ENCODE measurements around the gene MRPL3. TPM values are rescaled to one million over a fixed set of nuclear protein-coding genes. Genes with fewer than 3 reads are reported as not detected.
"Not testable (repeated sequence)": the region's sequence is repeated elsewhere in the genome, so short reads cannot be mapped to it uniquely, and the experiment has no call there.

Gene MRPL3
- total RNA-seq, 1 experiment from 2014 or later = 162 TPM

GRCh38 chr3:131491775-131492174, 11.0 kb downstream of the MRPL3 start (continued):
- TF ChIP-seq, protein P1, sequence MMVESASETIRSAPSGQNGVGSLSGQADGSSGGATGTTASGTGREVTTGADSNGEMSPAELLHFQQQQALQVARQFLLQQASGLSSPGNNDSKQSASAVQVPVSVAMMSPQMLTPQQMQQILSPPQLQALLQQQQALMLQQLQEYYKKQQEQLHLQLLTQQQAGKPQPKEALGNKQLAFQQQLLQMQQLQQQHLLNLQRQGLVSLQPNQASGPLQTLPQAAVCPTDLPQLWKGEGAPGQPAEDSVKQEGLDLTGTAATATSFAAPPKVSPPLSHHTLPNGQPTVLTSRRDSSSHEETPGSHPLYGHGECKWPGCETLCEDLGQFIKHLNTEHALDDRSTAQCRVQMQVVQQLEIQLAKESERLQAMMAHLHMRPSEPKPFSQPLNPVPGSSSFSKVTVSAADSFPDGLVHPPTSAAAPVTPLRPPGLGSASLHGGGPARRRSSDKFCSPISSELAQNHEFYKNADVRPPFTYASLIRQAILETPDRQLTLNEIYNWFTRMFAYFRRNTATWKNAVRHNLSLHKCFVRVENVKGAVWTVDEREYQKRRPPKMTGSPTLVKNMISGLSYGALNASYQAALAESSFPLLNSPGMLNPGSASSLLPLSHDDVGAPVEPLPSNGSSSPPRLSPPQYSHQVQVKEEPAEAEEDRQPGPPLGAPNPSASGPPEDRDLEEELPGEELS (CRISPR knock-in tag; IDR thresholded peaks at IDR 0.05) = no peak
- no peak for TF ChIP-seq ZNF219 (CRISPR knock-in tag; IDR thresholded peaks at IDR 0.05; ENCODE audit: borderline replicate concordance)

- POLR2A ChIA-PET = no interaction called here
- ATAC-seq (no peak), DNase-seq (ENCODE audit: low spot score) (no peak)
- CTCF ChIA-PET = interaction anchor here (1.1 kb wide), 1 partner anchor 36 kb away, joined by 3 read pairs; no protein-coding TSS in a partner anchor
- Mint-ChIP-seq H3K4me1 (no peaks in the 10 kb centered on the region), H3K4me3 (no peak overlapping the region), H3K36me3 (peaks cover 32% of the 10 kb centered on the region), H3K27ac (no peak overlapping the region), H3K9me3 (no peaks in the 10 kb centered on the region), H3K27me3 (ENCODE audit: low read depth) (no peaks in the 10 kb centered on the region)
- TF ChIP-seq AR (CRISPR knock-in tag; IDR thresholded peaks at IDR 0.05) (no peak), E2F5 (CRISPR knock-in tag; IDR thresholded peaks at IDR 0.05) (no peak), MYBL2 (CRISPR knock-in tag; IDR thresholded peaks at IDR 0.05) (no peak), ARID4B (CRISPR knock-in tag; IDR thresholded peaks at IDR 0.05; ENCODE audit: borderline replicate concordance) (no peak), JAZF1 (CRISPR knock-in tag; IDR thresholded peaks at IDR 0.05) (no peak)
- TF ChIP-seq, protein P2, sequence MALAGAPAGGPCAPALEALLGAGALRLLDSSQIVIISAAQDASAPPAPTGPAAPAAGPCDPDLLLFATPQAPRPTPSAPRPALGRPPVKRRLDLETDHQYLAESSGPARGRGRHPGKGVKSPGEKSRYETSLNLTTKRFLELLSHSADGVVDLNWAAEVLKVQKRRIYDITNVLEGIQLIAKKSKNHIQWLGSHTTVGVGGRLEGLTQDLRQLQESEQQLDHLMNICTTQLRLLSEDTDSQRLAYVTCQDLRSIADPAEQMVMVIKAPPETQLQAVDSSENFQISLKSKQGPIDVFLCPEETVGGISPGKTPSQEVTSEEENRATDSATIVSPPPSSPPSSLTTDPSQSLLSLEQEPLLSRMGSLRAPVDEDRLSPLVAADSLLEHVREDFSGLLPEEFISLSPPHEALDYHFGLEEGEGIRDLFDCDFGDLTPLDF (CRISPR knock-in tag; IDR thresholded peaks at IDR 0.05) = no peak
These were observed 11.7 kb downstream of the MRPL3 start for GRCh38 chr3:131491084-131491483.

GRCh38 chr3:131486545-131486944, 16.2 kb downstream of the MRPL3 start:
- H3K4me3 Mint-ChIP-seq; H3K27me3 Mint-ChIP-seq (ENCODE audit: low read depth); CTCF ChIA-PET; H3K4me1 Mint-ChIP-seq; H3K27ac Mint-ChIP-seq; H3K9me3 Mint-ChIP-seq; ATAC-seq; DNase-seq (ENCODE audit: low spot score); POLR2A ChIA-PET: not testable (repeated sequence)
- peaks cover 26% of the 10 kb centered on the region for H3K36me3 Mint-ChIP-seq

- Mint-ChIP-seq H3K36me3 (peaks cover 27% of the 10 kb centered on the region), H3K4me3 (no peak overlapping the region)
- POLR2A ChIA-PET = no interaction called here
- TF ChIP-seq SOX15 (CRISPR knock-in tag; IDR thresholded peaks at IDR 0.05) (no peak), ZNF396 (CRISPR knock-in tag; IDR thresholded peaks at IDR 0.05; ENCODE audit: borderline replicate concordance) (no peak), KAT7 (CRISPR knock-in tag; IDR thresholded peaks at IDR 0.05; ENCODE audit: borderline replicate concordance) (no peak), IRF2 (CRISPR knock-in tag; IDR thresholded peaks at IDR 0.05; ENCODE audit: borderline replicate concordance, low read depth) (no peak), ZNF263 (CRISPR knock-in tag; IDR thresholded peaks at IDR 0.05; ENCODE audit: low read depth) (no peak), RORB (CRISPR knock-in tag; IDR thresholded peaks at IDR 0.05) (no peak), USF2 (CRISPR knock-in tag; IDR thresholded peaks at IDR 0.05) (no peak)
- TF ChIP-seq, protein P3, sequence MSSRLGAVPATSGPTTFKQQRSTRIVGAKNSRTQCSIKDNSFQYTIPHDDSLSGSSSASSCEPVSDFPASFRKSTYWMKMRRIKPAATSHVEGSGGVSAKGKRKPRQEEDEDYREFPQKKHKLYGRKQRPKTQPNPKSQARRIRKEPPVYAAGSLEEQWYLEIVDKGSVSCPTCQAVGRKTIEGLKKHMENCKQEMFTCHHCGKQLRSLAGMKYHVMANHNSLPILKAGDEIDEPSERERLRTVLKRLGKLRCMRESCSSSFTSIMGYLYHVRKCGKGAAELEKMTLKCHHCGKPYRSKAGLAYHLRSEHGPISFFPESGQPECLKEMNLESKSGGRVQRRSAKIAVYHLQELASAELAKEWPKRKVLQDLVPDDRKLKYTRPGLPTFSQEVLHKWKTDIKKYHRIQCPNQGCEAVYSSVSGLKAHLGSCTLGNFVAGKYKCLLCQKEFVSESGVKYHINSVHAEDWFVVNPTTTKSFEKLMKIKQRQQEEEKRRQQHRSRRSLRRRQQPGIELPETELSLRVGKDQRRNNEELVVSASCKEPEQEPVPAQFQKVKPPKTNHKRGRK (CRISPR knock-in tag; IDR thresholded peaks at IDR 0.05; ENCODE audit: borderline replicate concordance) = no peak
These were observed 17.7 kb downstream of the MRPL3 start for GRCh38 chr3:131485119-131485518.

More at GRCh38 chr3:131485119-131485518, 17.7 kb downstream of the MRPL3 start:
- no peak overlapping the region for H3K27ac Mint-ChIP-seq
- CTCF ChIA-PET = no interaction called here
- no peaks in the 10 kb centered on the region for H3K27me3 Mint-ChIP-seq (ENCODE audit: low read depth)
- no peak for DNase-seq (ENCODE audit: low spot score)
- no peak for ATAC-seq
- no peaks in the 10 kb centered on the region for H3K4me1 Mint-ChIP-seq
- H3K9me3 Mint-ChIP-seq = no peaks in the 10 kb centered on the region

Measured in WTC11 (cell line).